ENCODE results near the gene PIWIL4. TPM values are rescaled to one million over a fixed set of nuclear protein-coding genes. Genes with fewer than 3 reads are reported as not detected.

PIWIL4 gene
- total RNA-seq, 1 experiment from 2014 or later = not detected

- Histone ChIP-seq H3K79me1 (ENCODE audit: insufficient read depth, low read depth, low read length, poor library complexity, severe bottlenecking) (no peaks in the 10 kb centered on the region), H3K27ac (ENCODE audit: insufficient read length, low read depth, low read length) (no peak overlapping the region), H3K14ac (ENCODE audit: insufficient read depth, low read length) (no peak overlapping the region), H2BK20ac (ENCODE audit: low read depth, low read length, poor library complexity, severe bottlenecking) (no peak overlapping the region), H2AFZ (ENCODE audit: low read length) (no peak overlapping the region), H3K9ac (ENCODE audit: extremely low read depth, insufficient read length, low read length) (no peak overlapping the region), H3K4me2 (ENCODE audit: insufficient read depth, insufficient read length, low read length) (no peak overlapping the region), H4K5ac (ENCODE audit: insufficient read length, low read depth, low read length) (no peak overlapping the region), H2AK5ac (ENCODE audit: insufficient read length, low read length) (no peak overlapping the region), H2BK5ac (ENCODE audit: insufficient read length, low read length) (no peak overlapping the region), H3K23me2 (ENCODE audit: insufficient read length, low read depth, low read length, poor library complexity, severe bottlenecking) (no peaks in the 10 kb centered on the region), H3K4me1 (ENCODE audit: insufficient read depth, low read length) (no peaks in the 10 kb centered on the region), H4K91ac (ENCODE audit: insufficient read length, low read depth, low read length) (no peak overlapping the region), H3K18ac (ENCODE audit: insufficient read length, low read depth, low read length) (no peak overlapping the region), H2BK15ac (ENCODE audit: low read depth, low read length) (no peak overlapping the region), H3T11ph (ENCODE audit: low read length) (no peak overlapping the region), H4K8ac (replicated peaks; ENCODE audit: insufficient read length, low read depth, low read length) (no peak overlapping the region), H2BK12ac (ENCODE audit: insufficient read length, low read depth, low read length) (no peak overlapping the region), H3K23ac (ENCODE audit: insufficient read length, low read depth, low read length) (no peak overlapping the region), H3K4ac (ENCODE audit: low read depth, low read length) (no peak overlapping the region), H3K27me3 (ENCODE audit: insufficient read depth, low read length) (no peaks in the 10 kb centered on the region), H3K56ac (ENCODE audit: insufficient read length, low read depth, low read length) (no peak overlapping the region), H3K79me2 (ENCODE audit: insufficient read depth, low read length) (no peaks in the 10 kb centered on the region), H4K20me1 (ENCODE audit: control insufficient read depth, insufficient read depth, insufficient read length) (no peaks in the 10 kb centered on the region), H3K9me3 (ENCODE audit: control insufficient read depth, low read depth, low read length) (no peaks in the 10 kb centered on the region), H2BK120ac (ENCODE audit: low read depth, low read length, poor library complexity, severe bottlenecking) (no peak overlapping the region)
- Mint-ChIP-seq H3K4me1 (peaks cover 0 to 3% of the 10 kb centered on the region in 2 experiments; a peak in 2 of 4 replicates), H3K36me3 (ENCODE audit: insufficient read depth in 1 of 3, low read depth in 3 of 3) (no peaks in the 10 kb centered on the region), H3K4me3 (no peak overlapping the region), H3K9me3 (no peaks in the 10 kb centered on the region), H3K27ac (no peak overlapping the region), H3K27me3 (ENCODE audit: low read depth) (peaks cover 19% of the 10 kb centered on the region)
- no CpG with 5 or more reads among the region's 5 CpGs for WGBS (ENCODE audit: extremely low coverage, insufficient read length, low lambda C conversion rate)
- no peak for TF ChIP-seq CTCF (conservative IDR thresholded peaks at IDR 0.05)
- DNase-seq = no peak
Measured at GRCh38 chr11:94525546-94526324, 41.4 kb upstream of the PIWIL4 start.
